GM18873 (cell line): ENCODE results near the gene AAMP.

Experiments used
- ATAC-seq: cut with Tn5 transposase; IDR thresholded peaks from one replicate; pipeline ENCODE4 v1.9.1; 2021; ENCODE audit warnings: mild to moderate bottlenecking, moderate library complexity, moderate number of reproducible peaks; ENCODE audit not compliant: unreplicated experiment, low FRiP score

AAMP gene

DNA sequence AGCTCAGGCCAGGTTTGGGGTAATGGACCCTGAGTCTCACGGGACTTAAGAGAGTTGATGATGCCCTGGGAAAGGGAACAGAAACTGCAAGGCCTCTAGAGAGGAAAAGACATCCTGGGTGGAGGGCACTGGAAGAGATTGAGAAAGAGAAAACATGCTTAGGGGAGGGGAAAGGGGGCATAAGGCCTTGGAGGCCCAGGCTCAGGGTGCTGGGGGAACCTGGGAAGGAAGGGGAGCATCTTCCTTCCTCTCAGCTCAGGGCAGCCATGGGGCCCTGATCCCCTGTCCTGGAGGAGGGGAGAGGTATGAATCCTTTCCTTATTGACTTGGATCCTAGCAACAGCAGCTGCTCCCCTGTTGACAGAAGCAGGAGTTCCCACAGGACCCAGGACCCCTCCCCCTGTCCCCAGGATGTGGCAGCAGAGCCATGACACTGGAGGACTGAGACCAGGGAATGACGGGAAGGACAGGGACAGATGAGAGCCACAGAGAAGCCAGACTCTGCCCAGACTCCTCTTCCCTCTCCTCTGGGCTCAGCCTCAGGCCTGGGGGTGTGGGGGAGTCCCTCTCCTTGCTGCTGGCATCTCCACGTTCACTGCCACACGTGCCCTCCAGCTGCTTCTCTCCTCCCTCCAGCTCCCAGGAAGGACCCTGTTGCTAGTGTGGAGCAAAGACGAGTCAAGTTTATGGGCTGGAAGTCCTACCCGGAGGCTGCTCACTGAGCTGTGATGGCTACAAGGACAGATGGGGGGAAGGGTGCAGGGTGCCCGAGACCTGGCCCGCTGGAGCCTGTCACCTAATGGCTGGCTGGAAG lies 8.3 kb downstream of the AAMP start:
- ATAC-seq = no peak

DNA sequence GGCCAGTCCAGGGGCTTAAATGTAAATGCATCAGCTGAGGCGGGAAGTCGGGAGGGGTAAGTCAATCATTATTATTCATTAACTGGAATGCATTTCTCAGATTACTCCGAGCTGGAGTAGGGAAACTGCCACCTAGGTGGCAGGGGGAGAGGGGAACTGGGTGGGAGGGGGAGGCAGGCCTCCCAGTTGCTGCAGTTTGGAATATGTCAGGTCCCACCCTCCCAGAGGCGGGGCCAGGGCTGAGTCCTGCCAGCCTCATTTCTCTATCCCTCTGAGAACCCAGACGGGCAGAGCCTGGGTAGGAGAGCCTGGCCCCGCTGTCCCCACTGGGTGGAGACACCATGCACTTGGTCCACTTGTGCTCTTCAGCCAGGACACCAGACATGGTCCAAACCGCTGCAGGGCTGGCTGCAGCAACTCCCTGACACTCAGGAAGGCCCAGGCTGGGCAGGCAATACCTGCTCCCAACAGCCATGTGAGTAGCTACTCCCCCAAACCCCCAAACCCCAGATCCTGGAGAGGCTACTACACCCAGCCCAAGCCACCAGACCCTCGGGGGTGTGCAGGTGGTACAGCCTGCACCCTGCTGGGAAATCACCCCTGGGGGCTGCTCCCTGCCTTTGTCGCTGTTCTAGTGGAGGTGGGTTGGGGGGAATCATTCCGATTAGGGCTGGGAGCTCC lies 9.1 kb downstream of the AAMP start, which contains the start of gene GPBAR1:
Gene GPBAR1 (plus strand): TSS at position 274 of the 681 bp plus-strand sequence. CDS start 1,710 bp downstream, outside the sequence.
- ATAC-seq = no peak

DNA sequence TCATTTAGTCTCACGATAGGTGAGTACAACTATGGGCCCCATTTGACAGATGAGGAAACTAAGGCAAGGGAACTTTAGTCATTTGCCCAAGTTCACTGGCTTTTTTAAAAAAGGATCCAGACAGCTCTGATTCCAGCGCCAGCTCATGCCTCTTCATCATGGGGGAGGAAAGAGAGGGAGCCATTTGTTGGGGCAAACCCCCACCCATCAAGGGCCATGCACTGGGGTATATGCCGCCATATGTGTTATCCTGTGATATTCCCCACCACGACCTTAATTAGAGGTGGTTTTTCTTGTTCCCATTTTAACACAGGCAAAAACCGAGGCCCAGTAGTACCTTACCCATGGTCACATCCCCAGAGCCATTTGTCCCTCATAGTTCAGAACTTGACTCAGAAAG lies 9.8 kb downstream of the AAMP start:
- no peak for ATAC-seq

DNA sequence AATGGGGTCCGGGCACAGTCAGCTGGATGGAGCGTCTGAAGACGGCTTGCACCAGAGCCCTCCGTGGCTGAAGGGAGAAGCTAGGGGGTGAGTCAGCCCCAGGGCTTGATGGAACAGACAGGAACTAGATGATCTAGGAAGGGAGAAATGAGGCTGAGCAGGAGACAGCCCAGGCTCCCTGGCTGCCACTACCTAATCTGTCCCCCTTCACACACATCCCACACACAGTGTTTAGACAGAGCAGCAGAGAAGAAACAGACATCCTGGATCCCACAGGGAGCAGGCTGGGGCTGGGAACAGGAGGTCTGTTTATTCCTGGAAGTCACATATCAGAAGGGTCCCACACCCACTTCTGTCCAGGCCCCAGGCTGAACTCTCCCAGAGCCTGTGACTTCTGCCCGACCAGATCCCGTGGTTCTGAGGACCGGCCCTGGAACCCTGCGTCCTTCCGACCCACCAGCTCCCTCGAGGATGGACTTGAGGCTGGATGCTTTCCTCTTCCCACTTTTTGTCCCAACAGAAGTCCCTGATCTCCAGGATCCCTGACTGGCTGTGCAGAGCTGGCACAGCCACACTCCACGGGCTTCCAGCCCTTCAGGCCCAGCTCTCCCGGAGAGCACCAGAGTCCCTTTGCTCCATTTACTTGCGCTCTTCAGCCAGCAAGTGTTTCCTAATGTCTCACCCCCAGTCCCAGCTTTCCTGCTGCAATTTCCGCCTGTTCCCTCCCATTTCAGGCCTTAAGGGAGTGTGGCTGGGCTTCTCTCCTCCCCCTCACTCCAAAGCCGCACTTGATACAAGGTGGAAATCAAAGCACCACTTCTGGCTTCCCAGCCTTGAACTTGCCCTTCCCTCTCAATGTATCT lies 10.6 kb downstream of the AAMP start:
- ATAC-seq = no peak

DNA sequence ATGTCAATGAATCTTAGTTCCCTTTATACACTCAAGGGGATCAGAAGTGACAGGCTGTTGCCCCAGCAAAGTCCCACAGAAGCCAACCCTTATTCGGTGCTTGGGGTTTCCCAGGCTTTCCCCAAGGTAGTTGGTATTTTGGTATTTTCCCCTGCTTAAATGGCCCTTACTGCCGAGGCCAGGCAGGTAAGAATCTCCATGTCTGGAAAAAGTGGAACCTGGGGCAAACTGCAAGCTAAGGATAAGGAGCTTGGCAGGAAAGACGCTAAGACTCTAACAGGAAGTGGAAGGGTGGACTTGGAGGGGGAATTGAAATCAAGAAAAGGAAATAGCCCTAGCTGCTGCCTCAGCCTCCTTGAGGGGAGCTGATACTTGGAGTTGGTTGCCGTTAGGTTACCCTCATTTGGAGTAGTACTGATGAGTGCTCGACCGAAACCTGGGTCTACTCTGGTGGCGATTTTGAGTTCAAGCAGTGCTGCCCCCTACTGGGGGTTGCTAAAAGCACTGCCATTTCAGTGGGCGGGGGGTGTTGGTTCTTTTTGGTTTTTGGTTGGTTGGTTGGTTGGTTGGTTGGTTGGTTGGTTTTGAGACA lies 12.5 kb downstream of the AAMP start:
- ATAC-seq = peak; percentile 53

- no peak for ATAC-seq
These were observed 13.2 kb downstream of the AAMP start for GRCh38 chr2:218256612-218257350.

GRCh38 chr2:218255446-218255845 lies 14.5 kb downstream of the AAMP start:
- no peak for ATAC-seq

GRCh38 chr2:218253232-218253625 lies 16.7 kb downstream of the AAMP start:
- ATAC-seq = no peak

DNA sequence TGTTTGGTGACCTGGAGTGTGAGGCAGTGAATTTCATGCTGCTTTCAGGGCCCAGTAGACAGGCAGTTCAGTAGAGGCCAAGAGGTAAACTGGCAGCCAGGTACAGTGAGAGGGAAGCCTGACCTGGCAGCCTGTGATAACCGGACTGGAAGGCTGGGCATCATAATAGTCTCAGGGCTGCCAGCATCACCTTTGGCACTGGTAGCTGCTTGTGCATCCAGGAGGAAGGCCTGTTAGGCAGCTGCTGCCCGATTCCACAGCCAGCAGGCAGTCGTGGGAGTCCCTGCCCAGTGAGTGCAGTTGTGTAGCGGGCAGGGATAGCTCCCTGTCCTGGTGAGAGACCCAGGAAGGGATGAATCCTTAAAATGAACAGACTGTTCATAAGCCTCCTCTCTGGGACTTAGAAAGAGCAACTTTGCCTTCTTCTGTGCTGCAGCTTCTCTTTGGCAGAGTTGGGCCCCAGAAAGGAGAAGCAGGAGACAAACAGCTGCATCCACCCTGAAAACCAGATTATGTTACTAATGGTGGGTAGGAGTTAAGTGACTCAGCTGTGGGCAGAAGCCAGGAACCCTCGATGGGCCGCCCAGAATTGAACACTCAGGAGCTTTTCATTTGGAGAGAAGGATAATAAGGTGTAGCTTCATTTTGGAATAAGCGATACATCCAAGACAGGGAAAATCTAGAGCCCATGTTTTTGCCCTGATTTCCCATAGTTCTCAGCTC lies 17.3 kb downstream of the AAMP start:
- no peak for ATAC-seq

DNA sequence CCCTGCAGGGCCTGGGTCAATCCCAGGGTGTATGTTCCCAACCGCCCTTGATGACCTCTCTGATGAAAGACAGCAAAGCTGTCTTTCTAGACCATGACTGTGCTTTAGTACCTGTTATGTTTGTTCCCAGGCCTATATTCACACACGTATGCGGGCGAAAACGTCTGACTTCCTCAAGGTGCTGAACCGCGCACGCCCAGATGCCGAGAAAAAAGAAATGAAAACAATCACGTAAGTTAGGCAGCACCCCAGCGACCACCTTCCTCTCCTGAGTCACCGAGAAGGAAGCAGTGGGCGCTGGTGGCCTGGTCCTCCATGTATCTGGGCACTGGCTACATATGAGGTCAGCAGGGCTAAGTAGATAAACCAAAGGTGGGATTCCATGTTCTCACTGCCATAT lies 20.2 kb downstream of the AAMP start:
- no peak for ATAC-seq

- no peak for ATAC-seq
These were observed 24.7 kb downstream of the AAMP start for GRCh38 chr2:218245214-218245613.

DNA sequence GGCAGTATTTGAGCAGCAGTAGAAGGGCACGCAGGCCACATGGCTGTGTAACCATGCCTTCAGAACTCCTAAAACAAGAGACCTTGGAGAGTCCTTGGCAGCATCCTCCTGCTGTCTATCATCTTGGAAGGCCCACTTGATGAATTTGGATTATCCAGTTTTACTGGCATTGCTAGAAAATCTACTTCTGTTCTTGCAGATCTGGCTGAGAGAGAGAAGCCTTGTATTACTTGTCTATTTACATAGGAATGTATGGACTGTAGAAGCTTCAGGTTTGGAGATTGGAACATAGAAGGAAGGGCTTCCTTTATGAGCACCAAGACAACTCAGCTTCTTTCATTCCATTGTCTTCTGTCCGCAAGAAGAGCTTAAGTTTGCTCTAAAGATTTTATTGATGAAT lies 25.3 kb downstream of the AAMP start:
- ATAC-seq = no peak

DNA sequence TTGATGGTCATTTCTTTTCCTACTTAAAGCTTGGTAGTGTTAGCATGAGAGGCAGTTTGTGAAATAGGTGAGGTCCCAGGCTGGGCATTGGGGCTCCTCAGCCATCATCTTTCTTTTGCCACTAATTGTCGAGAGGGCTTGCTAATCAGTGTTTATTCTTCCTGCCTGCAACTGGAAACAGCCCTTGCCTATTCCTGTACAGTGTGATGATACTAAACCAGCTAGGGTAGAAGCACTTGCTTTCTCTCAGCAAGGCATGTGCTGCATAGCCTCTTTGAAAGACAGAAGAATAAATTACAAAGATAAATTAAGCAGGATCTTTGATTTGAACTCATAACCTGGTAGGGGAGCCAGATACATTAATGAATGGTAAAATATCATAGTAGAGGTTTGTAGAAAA lies 25.7 kb downstream of the AAMP start:
- ATAC-seq = no peak

GRCh38 chr2:218238887-218239286 lies 31.1 kb downstream of the AAMP start:
- ATAC-seq = no peak

GRCh38 chr2:218236829-218237228 lies 33.1 kb downstream of the AAMP start:
- no peak for ATAC-seq

- no peak for ATAC-seq
These were observed 34.9 kb downstream of the AAMP start for GRCh38 chr2:218235017-218235416.

DNA sequence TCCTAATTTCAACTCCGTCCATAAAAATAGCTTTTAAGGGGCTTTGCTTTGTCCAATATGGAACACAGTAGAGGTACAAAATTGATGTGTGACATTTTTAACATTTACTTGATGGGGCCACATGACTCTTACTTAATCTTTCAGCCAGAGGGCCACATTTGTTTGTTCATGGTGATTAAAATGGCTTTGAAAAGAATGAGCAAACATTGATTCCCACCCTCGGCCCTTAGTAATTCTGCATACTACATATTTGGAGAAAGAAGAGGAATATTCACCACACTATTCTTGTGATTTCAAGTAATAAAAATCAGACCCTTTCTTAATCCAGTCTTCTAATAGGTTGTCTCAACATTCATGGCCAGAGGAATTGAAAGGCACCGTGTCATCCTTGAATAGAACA lies 35.4 kb downstream of the AAMP start:
- no peak for ATAC-seq

GRCh38 chr2:218233543-218233942 lies 36.4 kb downstream of the AAMP start:
- no peak for ATAC-seq

- peak; percentile 58 for ATAC-seq
These were observed 39.1 kb downstream of the AAMP start for GRCh38 chr2:218230882-218231281.
